Kidney glomerular epithelial cell (primary cell): ENCODE results near the gene DTD1.
A peak's percentile ranks its signal among the peaks of the same experiment; 100 is the strongest.
"Not testable (repeated sequence)": the region's sequence is repeated elsewhere in the genome, so short reads cannot be mapped to it uniquely, and the experiment has no call there.

Source experiments
- DNase-seq: peaks from one replicate; lab custom pipeline; 2025; lab: John Stamatoyannopoulos, UW

DTD1 gene

DNA sequence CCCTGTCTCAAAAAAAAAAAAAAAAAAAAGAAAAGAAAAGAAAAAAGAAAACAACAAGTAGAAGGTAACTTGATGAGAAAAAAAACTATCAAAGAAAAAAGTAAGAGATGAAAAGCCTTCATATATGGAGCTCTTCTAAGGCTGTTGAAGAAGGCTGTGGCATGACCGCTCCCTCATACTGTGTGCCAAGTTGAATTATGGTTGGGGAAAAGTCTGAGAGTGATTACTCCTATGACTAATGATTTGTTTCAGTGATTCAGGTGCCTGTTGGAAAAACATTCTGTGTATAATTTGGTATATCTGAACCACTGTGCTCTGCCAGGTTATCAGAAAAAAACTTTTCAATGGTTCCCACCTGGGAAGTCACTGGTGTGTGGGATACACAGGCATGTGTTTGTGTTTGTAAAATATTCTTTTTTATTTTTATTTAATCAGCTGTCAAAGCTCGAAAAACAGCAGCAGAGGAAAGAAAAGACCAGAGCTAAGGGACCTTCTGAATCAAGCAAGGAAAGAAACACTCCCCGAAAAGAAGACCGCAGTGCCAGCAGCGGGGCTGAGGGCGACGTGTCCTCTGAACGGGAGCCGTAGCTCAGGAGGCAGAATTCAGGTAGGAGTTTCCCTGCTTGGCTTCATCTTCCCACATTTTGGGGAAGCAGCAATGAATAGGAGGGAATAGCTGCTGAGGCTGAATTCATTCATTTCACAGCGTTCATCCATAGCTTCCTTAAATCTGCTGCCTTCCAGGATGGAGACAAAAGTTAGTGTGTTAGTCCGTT, 156.0 kb downstream of the DTD1 start:
- peak; percentile 62 for DNase-seq

GRCh38 chr20:18747090-18747489, 159.2 kb downstream of the DTD1 start:
- DNase-seq = no peak

DNA sequence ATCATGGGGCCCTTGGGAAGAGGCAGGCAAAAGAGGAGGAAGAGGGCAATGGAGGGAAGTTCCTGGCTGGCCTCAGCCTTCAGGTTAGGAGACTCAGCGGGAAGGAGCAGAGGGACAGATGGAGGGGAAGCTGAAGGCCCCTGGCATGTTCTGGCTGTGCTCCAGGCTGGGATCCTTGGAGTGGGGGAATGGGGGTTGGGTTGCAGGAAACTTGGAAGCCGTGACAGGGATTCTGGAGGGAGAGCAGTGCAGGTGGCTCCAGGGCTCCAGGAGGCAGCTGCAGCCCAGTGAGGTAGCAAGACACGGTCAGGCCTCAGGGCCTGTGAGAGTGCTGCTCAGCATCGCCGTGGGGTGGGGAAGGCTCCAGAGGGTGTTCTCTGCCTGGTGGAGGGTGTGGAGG, 161.1 kb downstream of the DTD1 start:
- no peak for DNase-seq

- DNase-seq = no peak
Measured at GRCh38 chr20:18749528-18749927, 161.7 kb downstream of the DTD1 start.

GRCh38 chr20:18750735-18751134, 162.9 kb downstream of the DTD1 start:
- no peak for DNase-seq

DNA sequence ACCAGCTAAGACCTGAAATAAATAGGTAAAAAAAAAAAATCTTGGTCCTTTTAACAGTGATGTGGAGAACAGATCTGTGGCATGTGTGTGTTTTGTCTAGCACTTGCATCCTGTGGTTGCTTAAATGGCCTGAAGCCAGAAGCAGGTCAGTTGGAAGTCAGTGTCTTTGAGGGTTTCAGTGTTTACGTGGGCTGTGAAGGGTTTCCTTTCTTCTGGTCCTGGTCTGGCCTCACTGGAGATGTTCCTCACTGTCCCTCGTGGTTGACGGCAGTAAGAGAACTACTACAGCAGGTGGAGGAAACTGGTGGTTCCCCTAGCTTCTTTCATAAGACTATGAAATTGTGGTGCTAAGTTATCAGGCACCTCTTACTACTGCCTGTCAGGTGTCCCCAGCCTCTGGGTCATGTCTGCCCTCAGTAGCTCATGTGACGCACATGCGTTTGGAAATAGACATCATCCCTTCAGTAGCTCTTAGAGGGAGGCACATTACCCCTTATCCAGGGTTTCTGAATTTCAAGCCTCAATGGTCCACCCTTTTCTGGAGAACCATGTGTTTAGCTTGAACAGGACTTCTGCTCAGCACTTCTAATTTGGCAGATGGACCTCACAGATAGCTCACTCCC, 166.3 kb downstream of the DTD1 start:
- DNase-seq = no peak

DNA sequence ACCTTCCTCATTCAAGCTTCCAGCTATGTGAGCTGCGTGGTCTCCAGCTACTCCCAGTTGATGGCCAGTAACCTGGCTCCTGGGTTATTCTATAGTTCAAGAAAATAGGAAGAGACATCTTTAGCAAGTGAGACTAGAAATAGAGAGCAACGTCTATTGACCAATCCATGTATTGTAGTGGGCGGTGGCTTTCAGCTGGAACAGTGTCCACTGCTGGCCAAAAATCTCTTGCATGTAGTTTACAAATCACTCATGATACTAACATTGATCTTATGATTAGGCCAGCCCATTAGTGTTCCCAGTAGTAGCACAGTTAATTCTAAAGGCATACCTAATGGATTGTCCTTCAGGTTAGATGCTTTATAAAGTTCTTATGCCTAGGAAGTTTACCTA, 166.8 kb downstream of the DTD1 start:
- no peak for DNase-seq

- DNase-seq = not testable (repeated sequence)
Measured at GRCh38 chr20:18760852-18761251, 173.0 kb downstream of the DTD1 start.

DNA sequence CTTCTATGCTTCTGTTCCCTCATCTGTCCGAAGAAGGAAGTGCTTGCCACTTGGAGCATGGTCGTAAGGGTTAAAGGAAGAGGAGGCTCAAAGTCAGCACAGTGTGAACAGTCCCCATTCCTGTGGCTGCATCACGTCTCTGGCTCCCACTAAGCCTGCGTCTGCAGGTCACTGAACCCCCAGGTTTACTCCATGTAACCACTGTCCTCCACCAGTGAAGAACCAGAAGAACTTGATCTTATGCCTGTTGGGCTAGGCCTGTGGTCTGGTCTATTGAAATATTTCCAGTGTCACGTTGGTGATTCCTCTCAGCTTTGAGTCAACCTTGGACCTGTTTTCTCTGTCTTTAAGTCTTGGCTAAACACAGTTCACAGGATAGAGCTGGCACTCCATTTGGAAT, 179.8 kb downstream of the DTD1 start:
- no peak for DNase-seq

DNA sequence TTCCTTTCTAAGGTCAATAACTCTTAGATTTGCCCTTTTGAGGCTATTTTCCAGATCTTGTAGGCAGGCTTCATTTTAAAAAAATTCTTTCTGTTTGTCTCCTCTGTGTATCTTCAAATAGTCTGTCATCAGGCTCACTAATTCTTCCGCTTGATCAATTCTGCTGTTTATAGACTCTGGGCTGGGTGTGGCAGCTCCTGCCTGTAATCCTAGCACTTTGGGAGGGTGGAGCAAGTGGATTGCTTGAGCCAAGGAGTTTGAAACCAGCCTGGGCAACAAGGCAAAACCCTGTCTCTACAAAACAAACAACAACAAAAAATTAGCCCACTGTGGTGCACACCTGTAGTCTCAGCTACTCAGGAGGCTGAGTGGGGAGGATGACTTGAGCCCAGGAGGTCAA, 185.7 kb downstream of the DTD1 start:
- DNase-seq = no peak

GRCh38 chr20:18774207-18774606, 186.4 kb downstream of the DTD1 start:
- DNase-seq = no peak

DNA sequence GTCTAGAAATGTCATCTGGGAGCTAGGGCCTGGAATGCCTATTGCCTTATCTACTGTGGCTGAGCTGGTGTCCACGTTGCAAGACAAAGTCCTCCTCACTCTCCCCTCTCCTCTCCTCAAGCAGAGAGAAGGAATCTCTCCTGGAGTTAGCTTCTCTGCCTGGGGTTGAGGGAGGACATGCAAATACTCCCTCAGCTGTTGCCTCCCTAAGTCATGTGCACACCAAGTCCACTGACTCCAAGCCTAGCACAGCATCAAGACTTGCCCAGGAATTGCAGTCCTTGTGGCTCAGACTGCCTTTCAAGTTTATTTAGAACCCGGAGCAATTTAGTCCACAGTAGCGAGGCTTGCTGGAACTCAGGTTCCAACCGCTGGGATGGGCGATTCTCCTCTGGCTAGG, 187.8 kb downstream of the DTD1 start:
- no peak for DNase-seq

GRCh38 chr20:18778690-18779392, 191.0 kb downstream of the DTD1 start:
- DNase-seq = no peak

- no peak for DNase-seq
Measured at GRCh38 chr20:18780385-18781130, 192.7 kb downstream of the DTD1 start.

GRCh38 chr20:18781509-18781908, 193.7 kb downstream of the DTD1 start:
- no peak for DNase-seq

GRCh38 chr20:18783385-18783959, 195.6 kb downstream of the DTD1 start:
- no peak for DNase-seq

GRCh38 chr20:18787046-18787445, 199.2 kb downstream of the DTD1 start:
- not testable (repeated sequence) for DNase-seq

DNA sequence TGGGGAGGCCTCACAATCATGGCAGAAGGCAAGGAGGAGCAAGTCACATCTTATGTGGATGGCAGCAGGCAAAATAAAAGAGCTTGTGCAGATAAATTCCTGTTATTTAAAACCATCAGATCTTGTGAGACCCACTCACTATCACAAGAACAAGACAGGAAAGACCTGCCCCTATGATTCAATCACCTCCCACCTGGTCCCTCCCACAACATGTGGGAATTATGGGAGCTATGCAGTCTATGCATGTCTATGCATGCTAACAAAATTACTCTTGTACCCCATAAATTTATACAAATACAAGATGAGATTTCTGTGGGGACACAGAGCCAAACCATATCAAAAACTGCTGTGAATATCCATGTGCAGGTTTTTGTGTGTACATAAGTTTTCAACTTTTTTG, 200.2 kb downstream of the DTD1 start:
- no peak for DNase-seq

- DNase-seq = no peak
Measured at GRCh38 chr20:18790787-18791186, 202.9 kb downstream of the DTD1 start.

DNA sequence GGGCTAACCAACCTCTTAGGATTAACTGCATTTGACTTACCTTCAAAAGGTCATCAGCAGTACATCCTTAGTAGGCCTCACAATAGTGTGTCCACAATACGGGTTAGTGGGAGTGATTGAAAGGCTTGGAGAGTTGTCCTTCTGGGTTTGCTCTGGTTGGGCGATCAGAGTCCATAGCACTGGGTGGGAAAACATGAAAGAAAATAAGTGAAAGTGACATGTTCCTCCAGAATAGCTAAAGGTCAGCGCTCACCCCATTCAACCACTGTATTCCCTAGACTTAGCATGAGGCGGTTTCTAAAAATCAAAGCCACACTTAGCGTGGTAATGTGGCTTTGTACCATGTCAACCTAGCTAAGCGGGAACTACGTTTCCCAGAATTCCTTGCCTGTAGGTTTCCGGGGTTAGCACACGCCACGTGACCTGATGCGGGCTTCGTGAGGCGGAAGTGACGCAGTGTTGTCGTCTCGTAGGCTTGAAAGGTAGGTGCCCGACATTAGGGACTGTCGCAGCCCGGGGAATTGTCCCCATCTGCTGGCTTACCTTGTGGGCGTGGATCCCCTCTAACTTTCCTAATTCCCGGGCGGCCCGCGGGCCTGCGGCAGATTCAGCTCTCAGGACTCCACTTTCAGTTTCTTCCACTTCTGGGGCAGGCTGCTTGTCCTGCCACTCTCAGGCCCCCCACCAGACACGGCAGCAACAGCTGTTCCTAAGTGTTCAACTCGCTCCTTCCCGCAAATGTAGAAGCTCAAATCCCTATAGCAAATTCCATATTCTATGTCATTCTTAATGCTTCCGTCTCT, 206.0 kb downstream of the DTD1 start:
- DNase-seq = peak; percentile 72

DNA sequence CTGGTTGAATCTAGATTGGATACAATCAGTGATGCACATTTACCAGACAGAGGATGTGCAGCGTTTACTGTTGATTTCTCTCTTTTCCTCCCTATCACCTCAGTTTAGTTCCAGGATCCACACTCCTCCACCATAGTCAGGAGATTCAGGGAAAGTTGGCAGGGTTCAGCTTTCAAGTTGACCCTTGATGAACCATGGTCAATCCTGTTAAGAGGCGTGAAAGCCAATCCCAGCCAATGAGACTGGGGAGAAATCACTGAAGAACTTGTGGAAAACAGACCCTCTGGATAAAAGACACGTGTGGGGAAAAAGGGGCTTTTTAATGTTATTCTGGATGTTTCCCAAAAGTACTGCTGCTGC, 206.6 kb downstream of the DTD1 start:
- no peak for DNase-seq
